GM10266 (cell line): Measurements from ENCODE around the gene SYN1.
"Not testable (repeated sequence)": the region's sequence is repeated elsewhere in the genome, so short reads cannot be mapped to it uniquely, and the experiment has no call there.

Experiments
- DNase-seq: peaks from one replicate; pipeline ENCODE4 v3.0.0; 2012; ENCODE audit errors: extremely low spot score
- TF ChIP-seq, protein P1 (sequence below): IDR thresholded peaks from 2 replicates; pipeline ENCODE4 v1.5.1; 2012; ENCODE audit warnings: mild to moderate bottlenecking, low read depth; ENCODE audit not compliant: control insufficient read depth, insufficient read depth; ENCODE audit errors: missing control alignments

The SYN1 gene

DNA sequence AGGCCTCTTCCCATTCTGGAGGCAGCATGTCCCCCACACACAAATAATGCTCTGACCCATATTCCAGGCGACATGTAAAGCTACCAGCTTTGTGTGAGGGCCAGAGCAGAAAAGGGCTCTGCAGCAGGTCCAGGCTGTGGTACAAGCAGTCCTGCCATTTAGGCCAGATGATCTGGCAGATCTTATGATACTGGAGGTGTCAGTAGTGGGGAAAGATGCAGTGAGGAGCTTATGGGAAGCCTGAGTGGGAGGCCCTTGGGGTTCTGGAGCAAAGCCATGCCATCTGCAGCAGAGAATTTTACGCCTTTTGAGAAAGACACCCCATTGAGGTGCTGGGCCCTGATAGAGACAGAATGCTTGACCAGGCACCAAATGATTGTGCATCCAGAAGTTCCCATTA, 7.7 kb downstream of the SYN1 start:
- TF ChIP-seq, protein P1, sequence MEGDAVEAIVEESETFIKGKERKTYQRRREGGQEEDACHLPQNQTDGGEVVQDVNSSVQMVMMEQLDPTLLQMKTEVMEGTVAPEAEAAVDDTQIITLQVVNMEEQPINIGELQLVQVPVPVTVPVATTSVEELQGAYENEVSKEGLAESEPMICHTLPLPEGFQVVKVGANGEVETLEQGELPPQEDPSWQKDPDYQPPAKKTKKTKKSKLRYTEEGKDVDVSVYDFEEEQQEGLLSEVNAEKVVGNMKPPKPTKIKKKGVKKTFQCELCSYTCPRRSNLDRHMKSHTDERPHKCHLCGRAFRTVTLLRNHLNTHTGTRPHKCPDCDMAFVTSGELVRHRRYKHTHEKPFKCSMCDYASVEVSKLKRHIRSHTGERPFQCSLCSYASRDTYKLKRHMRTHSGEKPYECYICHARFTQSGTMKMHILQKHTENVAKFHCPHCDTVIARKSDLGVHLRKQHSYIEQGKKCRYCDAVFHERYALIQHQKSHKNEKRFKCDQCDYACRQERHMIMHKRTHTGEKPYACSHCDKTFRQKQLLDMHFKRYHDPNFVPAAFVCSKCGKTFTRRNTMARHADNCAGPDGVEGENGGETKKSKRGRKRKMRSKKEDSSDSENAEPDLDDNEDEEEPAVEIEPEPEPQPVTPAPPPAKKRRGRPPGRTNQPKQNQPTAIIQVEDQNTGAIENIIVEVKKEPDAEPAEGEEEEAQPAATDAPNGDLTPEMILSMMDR = no peak
- no peak for DNase-seq

DNA sequence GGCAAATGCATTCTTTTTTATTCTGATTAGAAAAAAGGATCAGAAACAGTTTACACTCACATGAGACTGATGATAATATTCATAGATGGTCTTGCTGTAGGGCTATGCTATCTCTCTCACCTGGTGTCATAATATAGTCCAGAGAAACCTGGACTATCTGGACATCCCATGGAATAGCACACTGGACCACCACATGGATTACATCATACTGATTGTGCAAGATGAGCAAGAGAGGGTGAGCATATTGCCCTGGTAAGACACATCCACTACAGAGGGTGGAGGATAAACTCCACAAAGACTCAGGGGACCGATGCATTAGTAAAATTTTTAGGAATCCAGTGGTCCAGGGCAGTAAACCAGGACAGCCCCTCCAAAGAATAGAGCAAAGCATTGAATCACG, 8.2 kb downstream of the SYN1 start:
- DNase-seq = no peak
- TF ChIP-seq, protein P1 = no peak

GRCh38 chrX:47610511-47610910, 9.1 kb downstream of the SYN1 start:
- TF ChIP-seq, protein P1 = no peak

DNA sequence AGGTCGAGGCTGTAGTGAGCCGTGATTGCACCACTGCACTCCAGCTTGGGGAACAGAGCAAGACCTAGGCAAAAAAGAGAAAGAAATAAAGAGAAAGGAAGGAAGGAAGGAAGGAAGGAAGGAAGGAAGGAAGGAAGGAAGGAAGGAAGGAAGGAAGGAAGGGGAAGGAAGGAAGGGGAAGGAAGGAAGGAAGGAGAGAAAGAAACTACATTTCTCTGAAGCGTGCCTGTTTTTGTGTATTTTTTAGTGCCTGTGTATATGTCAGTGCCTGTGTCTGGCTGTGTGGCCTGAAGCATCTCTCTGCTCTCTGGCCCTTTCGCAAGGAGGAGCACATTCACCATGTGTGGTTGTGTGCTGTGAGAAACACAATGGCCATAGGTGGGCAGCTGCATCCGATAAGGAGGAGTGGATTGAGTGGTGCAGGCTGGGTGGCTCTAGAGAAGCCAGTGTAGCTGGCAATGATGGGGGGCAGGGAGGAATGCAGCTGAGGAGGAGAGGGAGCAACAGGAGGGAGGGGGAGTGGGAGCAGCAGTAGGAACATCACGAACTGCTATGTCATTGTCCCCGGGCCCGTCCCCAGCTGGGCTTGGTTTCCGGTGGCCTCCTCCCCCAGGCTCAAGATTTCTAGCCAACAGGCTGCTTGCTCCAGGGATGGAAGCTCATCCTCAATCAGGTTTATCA, 11.4 kb downstream of the SYN1 start:
- no peak for DNase-seq
- TF ChIP-seq, protein P1 = no peak

More at GRCh38 chrX:47610511-47610910, 9.1 kb downstream of the SYN1 start:
- no peak for DNase-seq

DNA sequence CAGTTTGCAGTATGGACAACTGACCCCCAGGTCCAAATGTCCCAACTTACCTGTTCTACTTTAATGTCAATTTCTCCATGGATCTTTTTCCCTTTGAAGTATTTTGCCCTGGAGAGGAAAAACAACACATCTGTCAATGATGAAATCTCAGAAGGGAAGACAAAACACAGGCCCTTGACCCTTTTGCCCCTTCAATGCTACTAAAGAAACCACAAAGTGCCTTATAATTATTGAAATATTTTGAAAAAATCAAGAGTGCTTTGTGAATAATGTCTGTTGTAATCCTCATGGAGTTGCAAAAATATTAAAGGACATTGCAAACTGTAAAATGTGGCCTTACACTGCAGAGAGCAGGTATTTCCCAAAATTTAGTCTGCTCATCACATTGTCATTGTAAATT, 12.6 kb downstream of the SYN1 start:
- TF ChIP-seq, protein P1 = no peak
- no peak for DNase-seq

- TF ChIP-seq, protein P1 = no peak
- no peak for DNase-seq
Observed at GRCh38 chrX:47605024-47605423, 14.6 kb downstream of the SYN1 start.

DNA sequence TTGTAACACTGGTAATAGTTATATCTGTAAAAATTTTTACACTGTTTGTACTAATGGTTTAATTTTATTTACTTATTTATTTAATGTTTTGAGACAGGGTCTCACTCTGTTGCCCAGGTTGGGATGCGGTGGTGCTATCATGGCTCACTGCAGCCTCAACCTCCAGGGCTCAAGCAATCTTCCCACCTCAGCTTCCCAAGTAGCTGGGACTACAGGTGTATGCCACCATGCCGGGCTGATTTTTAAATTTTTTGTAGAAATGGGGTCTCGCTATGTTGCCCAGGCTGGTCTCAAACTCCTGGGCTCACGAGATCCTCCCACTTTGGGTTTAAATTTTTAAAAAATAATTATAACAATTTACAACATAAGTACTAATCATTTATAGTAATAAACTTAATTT, 16.5 kb downstream of the SYN1 start:
- DNase-seq = not testable (repeated sequence)

GRCh38 chrX:47597222-47597621, 22.4 kb downstream of the SYN1 start:
- no peak for DNase-seq
- TF ChIP-seq, protein P1 = no peak
